HEK293 (cell line): ENCODE data around the gene TMEM150A.

Experiments
- CTCF ChIP-seq: fragments of 450-650 bp; formaldehyde crosslinking; IDR thresholded peaks from 2 replicates; pipeline ENCODE4 v1.5.1; 2016; ENCODE audit warnings: missing biosample characterization, missing genetic modification characterization
- ZNF776 ChIP-seq: fragments of 450-650 bp; formaldehyde crosslinking; IDR thresholded peaks from 2 replicates; pipeline ENCODE4 v1.5.0; 2017; ENCODE audit warnings: missing biosample characterization, missing genetic modification characterization, borderline replicate concordance
- ZSCAN18 ChIP-seq: fragments of 450-650 bp; formaldehyde crosslinking; IDR thresholded peaks from 2 replicates; pipeline ENCODE4 v1.5.1; 2016; ENCODE audit warnings: missing biosample characterization, missing genetic modification characterization

- TF ChIP-seq ZNF776 (tag by site-specific recombination) = no peak
- no peak for TF ChIP-seq CTCF
- no peak for TF ChIP-seq ZSCAN18 (tag by site-specific recombination)
Observed at GRCh38 chr2:85647823-85648526, 45.5 kb upstream of the TMEM150A start.
